ENCODE results near the gene ZNF580.

Gene ZNF580

GRCh38 chr19:55655648-55656040, 14.8 kb downstream of the ZNF580 start:
- TF ChIP-seq CTCF (IDR thresholded peaks at IDR 0.05; ENCODE audit: insufficient read depth, low read depth, low read length, missing control alignments): no peak
- no peak for DNase-seq (ENCODE audit: low read depth)
- H3K4me3 ChIP-seq (ENCODE audit: low read depth, low read length): peak overlapping the region; percentile 72

- H3K4me3 ChIP-seq (ENCODE audit: low read depth, low read length): peak overlapping the region; percentile 72
- no peak for TF ChIP-seq CTCF (IDR thresholded peaks at IDR 0.05; ENCODE audit: insufficient read depth, low read depth, low read length, missing control alignments)
Observed at GRCh38 chr19:55656552-55656951, 15.8 kb downstream of the ZNF580 start.

GRCh38 chr19:55656988-55657747, 16.4 kb downstream of the ZNF580 start:
- no peak for TF ChIP-seq CTCF (IDR thresholded peaks at IDR 0.05; ENCODE audit: insufficient read depth, low read depth, low read length, missing control alignments)
- DNase-seq (ENCODE audit: low read depth): peak; percentile 61

More at GRCh38 chr19:55656552-55656951, 15.8 kb downstream of the ZNF580 start:
- no peak for DNase-seq (ENCODE audit: low read depth)

GRCh38 chr19:55658846-55659459, 18.2 kb downstream of the ZNF580 start:
- DNase-seq (ENCODE audit: low read depth): no peak
- TF ChIP-seq CTCF (IDR thresholded peaks at IDR 0.05; ENCODE audit: insufficient read depth, low read depth, low read length, missing control alignments): no peak
- no peak overlapping the region for H3K4me3 ChIP-seq (ENCODE audit: low read depth, low read length)

More at GRCh38 chr19:55656988-55657747, 16.4 kb downstream of the ZNF580 start:
- peak overlapping the region; percentile 72 for H3K4me3 ChIP-seq (ENCODE audit: low read depth, low read length)

GRCh38 chr19:55659822-55660221, 19.0 kb downstream of the ZNF580 start:
- no peak for DNase-seq (ENCODE audit: low read depth)
- TF ChIP-seq CTCF (IDR thresholded peaks at IDR 0.05; ENCODE audit: insufficient read depth, low read depth, low read length, missing control alignments): no peak
- no peak overlapping the region for H3K4me3 ChIP-seq (ENCODE audit: low read depth, low read length)

GRCh38 chr19:55660404-55660803, 19.6 kb downstream of the ZNF580 start:
- TF ChIP-seq CTCF (IDR thresholded peaks at IDR 0.05; ENCODE audit: insufficient read depth, low read depth, low read length, missing control alignments): no peak
- H3K4me3 ChIP-seq (ENCODE audit: low read depth, low read length): no peak overlapping the region
- no peak for DNase-seq (ENCODE audit: low read depth)
